Neural crest cell (in vitro differentiated cells): Measurements from ENCODE around the gene ANKRD16. TPM values are rescaled to one million over a fixed set of nuclear protein-coding genes. Genes with fewer than 3 reads are reported as not detected.

Experiments
- DNase-seq: peaks from one replicate; pipeline ENCODE4 v3.0.0; 2021; ENCODE audit warnings: low read depth, mixed read lengths, low spot score
- H3K27ac Mint-ChIP-seq: one replicate; pipeline ENCODE4 v1.8.0; 2021; ENCODE audit warnings: mild to moderate bottlenecking, mixed read lengths; ENCODE audit not compliant: unreplicated experiment
- H3K27me3 Mint-ChIP-seq: 2 replicates; pipeline ENCODE4 v1.8.0; 2021; ENCODE audit warnings: low read depth, mild to moderate bottlenecking, mixed read lengths
- H3K36me3 Mint-ChIP-seq: 2 replicates; pipeline ENCODE4 v1.8.0; 2021; ENCODE audit warnings: low read depth, mild to moderate bottlenecking, mixed read lengths
- H3K4me1 Mint-ChIP-seq: 2 replicates; pipeline ENCODE4 v1.8.0; 2021; ENCODE audit warnings: mixed read lengths
- H3K4me3 Mint-ChIP-seq: one replicate; pipeline ENCODE4 v1.8.0; 2021; ENCODE audit warnings: mild to moderate bottlenecking, mixed read lengths
- H3K9me3 Mint-ChIP-seq: 2 replicates; pipeline ENCODE4 v1.8.0; 2021; ENCODE audit warnings: mixed read lengths
- CTCF ChIP-seq: fragments of 200-600 bp; sonication (generic); conservative IDR thresholded peaks from 2 replicates; pipeline ENCODE4 v1.5.0; 2021; ENCODE audit warnings: antibody characterized with exemption, mild to moderate bottlenecking
- total RNA-seq: library from RNA; stranded (reverse); gene quantifications from 2 replicates; pipeline ENCODE4 v1.2.1, GENCODE V29; 2021

ANKRD16 gene
- total RNA-seq, 1 donor from 2014 or later: 13.3 TPM

GRCh38 chr10:5902511-5903274 lies 13.0 kb upstream of the ANKRD16 start:
- H3K9me3 Mint-ChIP-seq: no peaks in the 10 kb centered on the region
- no peak for DNase-seq
- no peaks in the 10 kb centered on the region for H3K27me3 Mint-ChIP-seq
- TF ChIP-seq CTCF: no peak
- H3K4me3 Mint-ChIP-seq: no peak overlapping the region
- no peak overlapping the region for H3K27ac Mint-ChIP-seq
- H3K36me3 Mint-ChIP-seq: peaks cover 9% of the 10 kb centered on the region
- H3K4me1 Mint-ChIP-seq: no peaks in the 10 kb centered on the region

- no peaks in the 10 kb centered on the region for H3K4me1 Mint-ChIP-seq
- no peak overlapping the region for H3K4me3 Mint-ChIP-seq
- H3K9me3 Mint-ChIP-seq: no peaks in the 10 kb centered on the region
- H3K27ac Mint-ChIP-seq: no peak overlapping the region
- peaks cover 19% of the 10 kb centered on the region for H3K36me3 Mint-ChIP-seq
- H3K27me3 Mint-ChIP-seq: no peaks in the 10 kb centered on the region
- no peak for DNase-seq
- TF ChIP-seq CTCF: no peak
Measured at GRCh38 chr10:5900247-5900646, 10.6 kb upstream of the ANKRD16 start.

- Mint-ChIP-seq H3K36me3 (peaks cover 22% of the 10 kb centered on the region), H3K9me3 (no peaks in the 10 kb centered on the region), H3K4me3 (no peak overlapping the region), H3K27me3 (no peaks in the 10 kb centered on the region), H3K4me1 (no peaks in the 10 kb centered on the region), H3K27ac (no peak overlapping the region)
- DNase-seq: no peak
- no peak for TF ChIP-seq CTCF
Measured at GRCh38 chr10:5898163-5898562, 8.5 kb upstream of the ANKRD16 start.

GRCh38 chr10:5897504-5897903 lies 7.8 kb upstream of the ANKRD16 start:
- no peak for TF ChIP-seq CTCF
- Mint-ChIP-seq H3K4me1 (peaks cover 3% of the 10 kb centered on the region), H3K27me3 (no peaks in the 10 kb centered on the region), H3K36me3 (peaks cover 22% of the 10 kb centered on the region), H3K9me3 (no peaks in the 10 kb centered on the region), H3K4me3 (no peak overlapping the region), H3K27ac (no peak overlapping the region)
- no peak for DNase-seq

- no peak for TF ChIP-seq CTCF
- DNase-seq: no peak
- Mint-ChIP-seq H3K27ac (no peak overlapping the region), H3K4me1 (peaks cover 8% of the 10 kb centered on the region), H3K4me3 (no peak overlapping the region), H3K9me3 (no peaks in the 10 kb centered on the region), H3K27me3 (no peaks in the 10 kb centered on the region), H3K36me3 (peaks cover 22% of the 10 kb centered on the region)
Measured at GRCh38 chr10:5897053-5897340, 7.3 kb upstream of the ANKRD16 start.
